ENCODE data around the gene COPS6.

COPS6 gene

GRCh38 chr7:100122568-100122967, 33.8 kb downstream of the COPS6 start:
- no peak overlapping the region for H3K4me3 ChIP-seq (ENCODE audit: low read depth, low read length)
- DNase-seq (ENCODE audit: low read depth, low spot score): no peak
- TF ChIP-seq CTCF (IDR thresholded peaks at IDR 0.05; ENCODE audit: low read depth, low read length): no peak
- in situ Hi-C loops (cut with HindIII; ENCODE audit: low sequenced_read_pairs): no loop called here

- TF ChIP-seq CTCF (IDR thresholded peaks at IDR 0.05; ENCODE audit: low read depth, low read length): no peak
Observed at GRCh38 chr7:100124301-100125230, 35.8 kb downstream of the COPS6 start.

GRCh38 chr7:100126239-100126930, 37.6 kb downstream of the COPS6 start:
- no peak for DNase-seq (ENCODE audit: low read depth, low spot score)
- in situ Hi-C loops (cut with HindIII; ENCODE audit: low sequenced_read_pairs): no loop called here
- TF ChIP-seq CTCF (IDR thresholded peaks at IDR 0.05; ENCODE audit: low read depth, low read length): no peak
- H3K4me3 ChIP-seq (ENCODE audit: low read depth, low read length): peak overlapping the region; percentile 81

More at GRCh38 chr7:100124301-100125230, 35.8 kb downstream of the COPS6 start:
- H3K4me3 ChIP-seq (ENCODE audit: low read depth, low read length): no peak overlapping the region
- DNase-seq (ENCODE audit: low read depth, low spot score): no peak
- in situ Hi-C loops (cut with HindIII; ENCODE audit: low sequenced_read_pairs): no loop called here

GRCh38 chr7:100126931-100127865, 38.4 kb downstream of the COPS6 start, which contains the start of gene MBLAC1:
Gene MBLAC1 (plus strand): TSS chr7:100126967. CDS start chr7:100127396, 429 bp downstream.
- H3K4me3 ChIP-seq (ENCODE audit: low read depth, low read length): peak within 1 kb of the TSS; percentile 81
- in situ Hi-C loops (cut with HindIII; ENCODE audit: low sequenced_read_pairs): no loop called here
- peak; percentile 93 for DNase-seq (ENCODE audit: low read depth, low spot score)
- no peak for TF ChIP-seq CTCF (IDR thresholded peaks at IDR 0.05; ENCODE audit: low read depth, low read length)

GRCh38 chr7:100127866-100128636, 39.3 kb downstream of the COPS6 start:
- TF ChIP-seq CTCF (IDR thresholded peaks at IDR 0.05; ENCODE audit: low read depth, low read length): no peak
- DNase-seq (ENCODE audit: low read depth, low spot score): no peak
- in situ Hi-C loops (cut with HindIII; ENCODE audit: low sequenced_read_pairs): no loop called here
- peak overlapping the region; percentile 81 for H3K4me3 ChIP-seq (ENCODE audit: low read depth, low read length)

Measured in astrocyte of the spinal cord (primary cell).